GM23338 (cell line): ENCODE measurements around the gene IL1RAPL2. TPM values are rescaled to one million over a fixed set of nuclear protein-coding genes. Genes with fewer than 3 reads are reported as not detected.

Source experiments
- ATAC-seq: fragments of 200-7000 bp; cut with Tn5 transposase; 3 replicates; pipeline ENCODE4 v1.9.1; 2020
- DNase-seq: peaks from one replicate; pipeline ENCODE4 v3.0.0-alpha.2; 2015; ENCODE audit warnings: low spot score
- H2AFZ ChIP-seq: fragments of 200-600 bp; sonication (generic); 2 replicates; pipeline ENCODE4 v1.8.0; 2016; ENCODE audit warnings: antibody characterized with exemption, mild to moderate bottlenecking, moderate library complexity
- H3F3A ChIP-seq: fragments of 200-600 bp; sonication (generic); replicated peaks from 2 replicates; pipeline ENCODE4 v1.8.0; 2017; ENCODE audit warnings: antibody characterized with exemption, mixed run types, low read depth
- H3K27ac ChIP-seq: fragments of 200-600 bp; sonication (generic); 2 replicates; pipeline ENCODE4 v1.6.1; 2016; ENCODE audit warnings: low read depth
- H3K27me3 ChIP-seq: fragments of 200-600 bp; sonication (generic); 2 replicates; pipeline ENCODE4 v1.8.0; 2016; ENCODE audit warnings: mild to moderate bottlenecking, mixed run types, moderate library complexity; ENCODE audit not compliant: insufficient read depth
- H3K36me3 ChIP-seq: fragments of 200-600 bp; sonication (generic); 2 replicates; pipeline ENCODE4 v1.8.0; 2016; ENCODE audit warnings: mild to moderate bottlenecking; ENCODE audit not compliant: insufficient read depth
- H3K4me1 ChIP-seq: fragments of 200-600 bp; sonication (generic); 2 replicates; pipeline ENCODE4 v1.8.0; 2016; ENCODE audit warnings: mild to moderate bottlenecking, moderate library complexity; ENCODE audit not compliant: insufficient read depth
- H3K4me2 ChIP-seq: fragments of 200-600 bp; sonication (generic); 2 replicates; pipeline ENCODE4 v1.7.1; 2017; ENCODE audit warnings: mixed run types
- H3K4me3 ChIP-seq: fragments of 200-600 bp; sonication (generic); 2 replicates; pipeline ENCODE4 v1.6.1; 2016; ENCODE audit warnings: mixed run types
- H3K79me2 ChIP-seq: fragments of 200-600 bp; sonication (generic); replicated peaks from 2 replicates; pipeline ENCODE4 v1.8.0; 2017; ENCODE audit warnings: mild to moderate bottlenecking; ENCODE audit not compliant: insufficient read depth
- H3K9me2 ChIP-seq: fragments of 200-600 bp; sonication (generic); 2 replicates; pipeline ENCODE4 v1.8.0; 2017; ENCODE audit not compliant: insufficient read depth
- H4K20me1 ChIP-seq: fragments of 200-600 bp; sonication (generic); replicated peaks from 2 replicates; pipeline ENCODE4 v1.8.0; 2017; ENCODE audit warnings: mild to moderate bottlenecking; ENCODE audit not compliant: insufficient read depth
- H3K27ac Mint-ChIP-seq: 2 replicates; pipeline ENCODE4 v1.8.0; 2020; ENCODE audit warnings: inconsistent platforms, mild to moderate bottlenecking, moderate library complexity, mixed read lengths
- H3K27me3 Mint-ChIP-seq: 3 replicates; pipeline ENCODE4 v1.8.0; 2022; ENCODE audit warnings: low read depth, mild to moderate bottlenecking, moderate library complexity, mixed read lengths, inconsistent platforms; ENCODE audit not compliant: insufficient read depth, poor library complexity
- H3K36me3 Mint-ChIP-seq: 3 replicates; pipeline ENCODE4 v1.8.0; 2021; ENCODE audit warnings: low read depth, mild to moderate bottlenecking, inconsistent platforms, moderate library complexity, mixed read lengths
- H3K4me1 Mint-ChIP-seq: 3 replicates; pipeline ENCODE4 v1.8.0; 2020; ENCODE audit warnings: mild to moderate bottlenecking, inconsistent platforms, mixed read lengths
- H3K4me3 Mint-ChIP-seq: 3 replicates; pipeline ENCODE4 v1.8.0; 2021; ENCODE audit warnings: moderate library complexity, mild to moderate bottlenecking, inconsistent platforms, mixed read lengths
- H3K9me3 Mint-ChIP-seq: 3 replicates; pipeline ENCODE4 v1.8.0; 2020; ENCODE audit warnings: moderate library complexity, mild to moderate bottlenecking, inconsistent platforms, mixed read lengths
- EZH2 ChIP-seq: fragments of 200-600 bp; sonication (generic); IDR thresholded peaks from one replicate; pipeline ENCODE4 v1.8.0; 2017; ENCODE audit warnings: antibody characterized with exemption, mild to moderate bottlenecking, low read depth; ENCODE audit not compliant: unreplicated experiment
- POLR2AphosphoS5 ChIP-seq: IDR thresholded peaks from 2 replicates; pipeline ENCODE4 v1.6.1; 2016; ENCODE audit warnings: antibody characterized with exemption, low read depth
- ZNF114 ChIP-seq: fragments of 250-450 bp; sonication (Bioruptor Pico); IDR thresholded peaks from 2 replicates; pipeline ENCODE4 v1.5.0; 2020; ENCODE audit warnings: mild to moderate bottlenecking, moderate library complexity
- polyA plus RNA-seq: library from polyadenylated mRNA; unstranded; fragments of >200 nt; fragmentation: Nextera tagmentation; extraction: Ambion mirVana; gene quantifications from 2 replicates; pipeline ENCODE4 v1.2.1, GENCODE V29; 2016
- total RNA-seq: library from RNA; depleted of rRNA; stranded (reverse); fragments of >200 nt; shearing (Covaris generic); gene quantifications from 2 replicates; pipeline ENCODE4 v1.2.3, GENCODE V29; 2014
- TF ChIP-seq, protein P1 (sequence below): IDR thresholded peaks from one replicate; pipeline ENCODE4 v1.6.1; 2018; ENCODE audit warnings: antibody characterized with exemption; ENCODE audit not compliant: unreplicated experiment

IL1RAPL2 gene
- total and polyA plus RNA-seq, 2 experiments from 2014 or later, result 0.80 to 0.94 TPM

DNA sequence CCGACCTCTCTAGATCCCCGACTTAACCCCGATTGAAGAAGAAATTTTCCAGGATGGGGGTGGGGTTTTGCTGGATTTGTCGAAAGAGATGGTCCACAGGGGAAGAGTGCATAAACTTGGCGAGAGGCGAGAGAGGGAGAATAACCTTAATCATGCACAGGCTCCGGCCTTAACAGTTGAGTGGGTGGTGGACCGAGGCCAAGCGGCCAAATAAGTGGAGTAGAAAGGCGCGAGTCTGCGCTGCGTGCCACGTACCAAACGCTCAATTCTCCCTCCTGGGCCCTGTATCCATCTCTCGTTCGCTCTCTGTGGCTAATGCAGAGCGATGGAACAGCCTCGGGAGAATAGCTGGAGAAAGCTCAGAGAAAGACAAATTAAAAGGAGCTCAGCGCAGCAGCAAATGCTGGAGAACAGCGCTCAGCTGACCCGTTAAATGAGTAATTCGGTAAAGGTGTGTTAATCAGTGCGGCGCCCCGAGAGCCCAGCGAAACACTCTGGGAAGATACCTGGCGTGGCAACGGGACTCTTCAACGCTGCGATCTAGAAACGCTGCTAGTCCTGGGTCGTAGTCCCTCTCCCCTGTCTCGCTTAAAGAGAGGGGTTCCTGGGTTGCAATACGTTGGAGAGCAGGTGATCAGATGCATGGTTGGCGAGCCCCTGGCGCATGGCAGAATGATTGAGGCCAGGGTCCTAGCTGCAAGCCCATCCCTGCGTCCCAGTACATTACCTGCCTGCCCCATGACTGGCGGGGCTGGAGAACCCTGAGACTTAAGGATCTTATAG, 887 bp upstream of the IL1RAPL2 start:
- peaks cover 74% of the 10 kb centered on the region for H3K27me3 ChIP-seq
- Mint-ChIP-seq H3K27ac (no peak overlapping the region), H3K9me3 (no peaks in the 10 kb centered on the region; the same call in 2 of the 3 replicates), H3K27me3 (peaks cover 35% of the 10 kb centered on the region), H3K4me1 (peaks cover 4% of the 10 kb centered on the region; the same call in 1 of the 3 replicates), H3K36me3 (no peaks in the 10 kb centered on the region), H3K4me3 (peak overlapping the region; percentile 79)
- H3K79me2 ChIP-seq, result no peaks in the 10 kb centered on the region
- H3K9me2 ChIP-seq, result no peaks in the 10 kb centered on the region
- H3K4me3 ChIP-seq, result peak overlapping the region; percentile 60
- peak; percentile 12 for ATAC-seq
- no peak overlapping the region for H3K27ac ChIP-seq
- TF ChIP-seq POLR2AphosphoS5, result no peak
- TF ChIP-seq EZH2, result peak; percentile 45
- TF ChIP-seq ZNF114 (CRISPR knock-in tag), result no peak
- H3K4me1 ChIP-seq, result peaks cover 3% of the 10 kb centered on the region; the same call in 1 of the 2 replicates
- no peaks in the 10 kb centered on the region for H3F3A ChIP-seq
- no peaks in the 10 kb centered on the region for H3K36me3 ChIP-seq
- H3K4me2 ChIP-seq, result peak overlapping the region; percentile 78
- peak overlapping the region; percentile 72 for H2AFZ ChIP-seq
- peak; percentile 23 for DNase-seq
- H4K20me1 ChIP-seq, result no peaks in the 10 kb centered on the region; the same call in 1 of the 2 replicates

DNA sequence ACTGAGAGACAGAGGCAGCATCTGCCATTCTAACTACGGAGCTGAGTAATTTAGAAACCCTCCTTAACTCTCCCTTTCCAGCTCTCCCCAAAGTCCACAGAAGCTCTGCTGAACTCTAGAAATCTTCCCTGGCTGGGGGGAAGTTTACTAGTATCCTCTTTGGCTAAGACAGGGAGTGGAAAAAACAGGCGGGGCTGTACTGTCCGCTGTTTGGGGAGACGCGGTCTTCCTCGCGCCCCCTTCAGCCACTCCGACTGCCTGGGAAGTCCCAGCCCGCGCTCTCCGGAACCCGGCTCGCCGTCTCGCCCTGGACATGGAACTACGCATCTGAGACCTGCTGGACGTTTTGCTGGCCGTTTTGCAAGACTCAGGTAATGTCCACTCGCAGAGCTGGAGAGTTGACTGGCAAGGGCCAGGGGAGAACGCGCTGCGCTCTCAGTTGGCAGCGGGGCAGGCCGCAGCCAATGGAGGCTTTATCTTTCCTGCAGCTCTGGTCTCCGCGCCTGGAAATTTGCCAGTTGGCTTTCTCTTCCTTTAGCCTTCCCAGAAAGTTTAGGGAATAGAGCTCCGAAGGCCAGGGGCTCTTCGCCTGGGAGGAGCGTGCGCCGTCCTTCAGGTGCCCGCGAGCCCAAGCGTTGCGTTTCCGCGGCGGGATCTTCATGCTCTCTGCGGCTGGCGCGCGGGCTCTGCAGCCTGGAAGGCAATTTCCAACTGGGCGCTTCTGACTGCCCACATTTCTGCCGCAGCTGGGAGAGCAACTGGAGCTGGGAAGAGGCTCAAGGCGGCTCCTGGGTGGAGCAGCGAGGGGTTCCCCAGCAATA, 892 bp downstream of the IL1RAPL2 start:
- peak; percentile 48 for ATAC-seq

More for the DNA sequence above, 892 bp downstream of the IL1RAPL2 start:
- H3K27me3 Mint-ChIP-seq, result peaks cover 35% of the 10 kb centered on the region
- no peaks in the 10 kb centered on the region for H3K79me2 ChIP-seq
- no peaks in the 10 kb centered on the region for H3K36me3 ChIP-seq
- TF ChIP-seq, protein P1, sequence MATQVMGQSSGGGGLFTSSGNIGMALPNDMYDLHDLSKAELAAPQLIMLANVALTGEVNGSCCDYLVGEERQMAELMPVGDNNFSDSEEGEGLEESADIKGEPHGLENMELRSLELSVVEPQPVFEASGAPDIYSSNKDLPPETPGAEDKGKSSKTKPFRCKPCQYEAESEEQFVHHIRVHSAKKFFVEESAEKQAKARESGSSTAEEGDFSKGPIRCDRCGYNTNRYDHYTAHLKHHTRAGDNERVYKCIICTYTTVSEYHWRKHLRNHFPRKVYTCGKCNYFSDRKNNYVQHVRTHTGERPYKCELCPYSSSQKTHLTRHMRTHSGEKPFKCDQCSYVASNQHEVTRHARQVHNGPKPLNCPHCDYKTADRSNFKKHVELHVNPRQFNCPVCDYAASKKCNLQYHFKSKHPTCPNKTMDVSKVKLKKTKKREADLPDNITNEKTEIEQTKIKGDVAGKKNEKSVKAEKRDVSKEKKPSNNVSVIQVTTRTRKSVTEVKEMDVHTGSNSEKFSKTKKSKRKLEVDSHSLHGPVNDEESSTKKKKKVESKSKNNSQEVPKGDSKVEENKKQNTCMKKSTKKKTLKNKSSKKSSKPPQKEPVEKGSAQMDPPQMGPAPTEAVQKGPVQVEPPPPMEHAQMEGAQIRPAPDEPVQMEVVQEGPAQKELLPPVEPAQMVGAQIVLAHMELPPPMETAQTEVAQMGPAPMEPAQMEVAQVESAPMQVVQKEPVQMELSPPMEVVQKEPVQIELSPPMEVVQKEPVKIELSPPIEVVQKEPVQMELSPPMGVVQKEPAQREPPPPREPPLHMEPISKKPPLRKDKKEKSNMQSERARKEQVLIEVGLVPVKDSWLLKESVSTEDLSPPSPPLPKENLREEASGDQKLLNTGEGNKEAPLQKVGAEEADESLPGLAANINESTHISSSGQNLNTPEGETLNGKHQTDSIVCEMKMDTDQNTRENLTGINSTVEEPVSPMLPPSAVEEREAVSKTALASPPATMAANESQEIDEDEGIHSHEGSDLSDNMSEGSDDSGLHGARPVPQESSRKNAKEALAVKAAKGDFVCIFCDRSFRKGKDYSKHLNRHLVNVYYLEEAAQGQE, result no peak
- TF ChIP-seq EZH2, result peak; percentile 69
- H3F3A ChIP-seq, result no peaks in the 10 kb centered on the region
- no peaks in the 10 kb centered on the region; the same call in 2 of the 3 replicates for H3K9me3 Mint-ChIP-seq
- H3K27ac ChIP-seq, result no peak overlapping the region
- H3K9me2 ChIP-seq, result no peaks in the 10 kb centered on the region
- no peak overlapping the region for H3K27ac Mint-ChIP-seq
- no peaks in the 10 kb centered on the region for H3K36me3 Mint-ChIP-seq
- H3K4me2 ChIP-seq, result peak overlapping the region; percentile 82
- peak; percentile 35 for DNase-seq
- peak overlapping the region; percentile 79 for H3K4me3 Mint-ChIP-seq
- H3K4me3 ChIP-seq, result peak overlapping the region; percentile 60
- H3K27me3 ChIP-seq, result peaks cover 83% of the 10 kb centered on the region
- H4K20me1 ChIP-seq, result no peaks in the 10 kb centered on the region; the same call in 1 of the 2 replicates
- H3K4me1 ChIP-seq, result peaks cover 3% of the 10 kb centered on the region; the same call in 1 of the 2 replicates
- peak overlapping the region; percentile 78 for H2AFZ ChIP-seq
- H3K4me1 Mint-ChIP-seq, result peaks cover 4% of the 10 kb centered on the region; the same call in 1 of the 3 replicates
